ENCODE data around the gene VILL.

DNA sequence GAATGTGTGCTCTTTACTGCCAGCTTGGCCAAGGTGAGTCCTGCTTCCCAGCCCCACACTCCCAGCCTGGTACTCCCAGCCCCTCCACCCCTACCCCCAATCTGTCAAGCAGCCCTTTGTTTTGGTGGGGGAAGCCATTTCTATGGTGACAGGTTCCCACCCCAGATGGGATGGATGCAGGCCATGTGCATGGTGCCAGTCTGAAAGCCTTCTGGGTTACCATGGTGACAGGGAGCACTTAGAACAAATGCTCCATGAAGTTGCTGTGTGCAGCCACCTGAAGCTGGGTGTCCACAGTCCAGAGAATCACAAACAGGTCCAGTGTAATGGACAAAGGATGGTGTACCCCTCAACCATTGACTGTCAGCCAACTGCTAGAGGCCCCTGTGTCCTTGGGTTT, 19.1 kb upstream of the VILL start:
- TF ChIP-seq, protein P1, sequence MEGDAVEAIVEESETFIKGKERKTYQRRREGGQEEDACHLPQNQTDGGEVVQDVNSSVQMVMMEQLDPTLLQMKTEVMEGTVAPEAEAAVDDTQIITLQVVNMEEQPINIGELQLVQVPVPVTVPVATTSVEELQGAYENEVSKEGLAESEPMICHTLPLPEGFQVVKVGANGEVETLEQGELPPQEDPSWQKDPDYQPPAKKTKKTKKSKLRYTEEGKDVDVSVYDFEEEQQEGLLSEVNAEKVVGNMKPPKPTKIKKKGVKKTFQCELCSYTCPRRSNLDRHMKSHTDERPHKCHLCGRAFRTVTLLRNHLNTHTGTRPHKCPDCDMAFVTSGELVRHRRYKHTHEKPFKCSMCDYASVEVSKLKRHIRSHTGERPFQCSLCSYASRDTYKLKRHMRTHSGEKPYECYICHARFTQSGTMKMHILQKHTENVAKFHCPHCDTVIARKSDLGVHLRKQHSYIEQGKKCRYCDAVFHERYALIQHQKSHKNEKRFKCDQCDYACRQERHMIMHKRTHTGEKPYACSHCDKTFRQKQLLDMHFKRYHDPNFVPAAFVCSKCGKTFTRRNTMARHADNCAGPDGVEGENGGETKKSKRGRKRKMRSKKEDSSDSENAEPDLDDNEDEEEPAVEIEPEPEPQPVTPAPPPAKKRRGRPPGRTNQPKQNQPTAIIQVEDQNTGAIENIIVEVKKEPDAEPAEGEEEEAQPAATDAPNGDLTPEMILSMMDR (IDR thresholded peaks at IDR 0.05), result no peak
- TF ChIP-seq POLR2A (IDR thresholded peaks at IDR 0.05) (no peak), POLR2AphosphoS5 (IDR thresholded peaks at IDR 0.05) (no peak)

Measured in upper lobe of left lung (tissue), 4 donors.